AG04450 (cell line): ENCODE results near the gene SERINC3. TPM values are rescaled to one million over a fixed set of nuclear protein-coding genes. Genes with fewer than 3 reads are reported as not detected.
A peak's percentile ranks its signal among the peaks of the same experiment; 100 is the strongest.

Experiments used
- CTCF ChIA-PET: fragments of 300-600, 350-600 bp; formaldehyde crosslinking; extraction: SDS; loops from one replicate; lab custom pipeline; 2022; ENCODE audit warnings: antibody characterized with exemption, inconsistent platforms; lab: Charles Lee
- POLR2A ChIA-PET: fragments of 350-600 bp; formaldehyde crosslinking; extraction: SDS; loops from one replicate; lab custom pipeline; 2021; ENCODE audit warnings: antibody characterized with exemption, inconsistent platforms; lab: Yijun Ruan, JAX
- DNase-seq: peaks from one replicate; pipeline ENCODE4 v3.0.0-alpha.2; 2011; ENCODE audit warnings: low read depth, low spot score
- H3K27ac ChIP-seq: one replicate; pipeline ENCODE4 v1.5.1; 2012; ENCODE audit warnings: low read depth, low read length, control low read depth
- H3K27me3 ChIP-seq: one replicate; pipeline ENCODE4 v1.6.0; 2012; ENCODE audit warnings: low read length; ENCODE audit not compliant: control insufficient read depth, insufficient read depth
- H3K4me3 ChIP-seq: 2 replicates; pipeline ENCODE4 v1.5.1; 2011; ENCODE audit warnings: mild to moderate bottlenecking, low read depth, low read length, control low read depth
- H3K9me3 ChIP-seq: 2 replicates; pipeline ENCODE4 v1.5.1; 2012; ENCODE audit warnings: low read length; ENCODE audit not compliant: control insufficient read depth, insufficient read depth
- CTCF ChIP-seq: IDR thresholded peaks from 2 replicates; pipeline ENCODE4 v1.5.1; 2011; ENCODE audit warnings: low read depth, low read length, control low read depth, inconsistent platforms
- polyA plus RNA-seq: library from polyadenylated mRNA; depleted of rRNA; stranded (reverse); fragments of >200 nt; gene quantifications from 2 replicates; pipeline ENCODE4 v1.2.3, GENCODE V29; 2011

SERINC3 gene
- polyA plus RNA-seq, 1 experiment = 173 TPM

DNA sequence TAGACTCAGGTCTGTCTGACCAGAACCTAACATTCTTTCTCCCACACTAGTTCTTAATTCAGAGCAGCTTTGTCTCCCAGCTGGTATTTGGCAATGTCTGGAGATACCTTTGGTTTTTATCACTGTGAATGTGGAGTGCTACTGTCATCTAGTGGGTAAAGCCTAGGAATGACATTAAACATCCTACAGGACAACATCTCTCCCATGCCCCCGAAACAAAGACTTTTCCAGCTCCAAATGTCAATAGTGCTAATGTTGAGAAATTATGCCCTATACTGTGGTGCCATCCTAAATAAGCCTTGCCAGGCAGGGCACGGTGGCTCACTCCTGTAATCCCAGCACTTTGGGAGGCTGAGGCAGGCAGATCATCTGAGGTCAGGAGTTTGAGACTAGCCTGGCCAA lies 50.4 kb downstream of the SERINC3 start:
- no peak for DNase-seq
- Histone ChIP-seq H3K9me3 (no peaks in the 10 kb centered on the region), H3K27me3 (no peaks in the 10 kb centered on the region), H3K27ac (no peak overlapping the region), H3K4me3 (no peak overlapping the region)
- ChIA-PET POLR2A (no interaction called here), CTCF (interaction anchor here (0.7 to 4.2 kb wide), 7 partner anchors 60 to 260 kb away, joined by 3 to 33 read pairs (median 5); no protein-coding TSS in a partner anchor)
- peak; percentile 52 for TF ChIP-seq CTCF

- DNase-seq = no peak
- CTCF ChIA-PET = interaction anchor here (0.7 to 4.2 kb wide), 4 partner anchors 9 to 254 kb away, joined by 3 to 33 read pairs (median 16); no protein-coding TSS in a partner anchor
These were observed 51.5 kb downstream of the SERINC3 start for GRCh38 chr20:44470327-44470726.

GRCh38 chr20:44468044-44468782 lies 53.7 kb downstream of the SERINC3 start:
- Histone ChIP-seq H3K27me3 (peaks cover 12% of the 10 kb centered on the region), H3K27ac (no peak overlapping the region), H3K9me3 (no peaks in the 10 kb centered on the region), H3K4me3 (no peak overlapping the region)
- ChIA-PET CTCF (no interaction called here), POLR2A (no interaction called here)
- no peak for DNase-seq
- TF ChIP-seq CTCF = no peak

More at GRCh38 chr20:44470327-44470726, 51.5 kb downstream of the SERINC3 start:
- POLR2A ChIA-PET = no interaction called here
- no peak for TF ChIP-seq CTCF
- H3K27ac ChIP-seq = no peak overlapping the region
- H3K9me3 ChIP-seq = no peaks in the 10 kb centered on the region
- H3K27me3 ChIP-seq = peaks cover 9% of the 10 kb centered on the region
- H3K4me3 ChIP-seq = no peak overlapping the region

DNA sequence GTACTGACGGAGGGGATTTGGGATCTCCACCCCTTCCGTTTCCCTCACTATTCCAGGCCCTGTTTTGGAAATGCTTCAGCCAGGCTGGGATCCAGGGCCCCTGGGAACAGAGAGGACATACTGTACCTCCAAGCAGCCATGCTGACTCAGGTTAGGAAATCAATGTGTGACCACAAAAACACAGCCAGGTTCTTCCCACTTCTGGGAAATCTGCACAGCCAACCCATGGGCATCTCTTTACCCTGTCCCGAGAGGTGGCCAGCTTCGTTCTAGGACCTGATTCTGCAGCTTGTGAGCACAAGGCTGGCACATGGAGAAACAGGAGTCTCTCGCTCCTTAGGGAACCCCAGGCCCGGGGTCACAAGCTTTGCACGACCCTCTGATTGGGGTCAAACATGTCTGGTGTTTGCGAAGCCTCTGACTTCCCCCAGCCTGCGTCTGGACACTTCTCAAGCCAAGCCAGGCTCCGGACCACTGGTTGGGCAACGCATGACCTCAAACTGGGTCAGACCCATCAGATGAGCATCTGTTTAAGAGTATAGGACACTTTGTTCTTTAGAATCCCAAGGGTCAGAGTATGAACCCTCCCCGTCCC lies 54.5 kb downstream of the SERINC3 start:
- peaks cover 14% of the 10 kb centered on the region for H3K27me3 ChIP-seq
- no peak overlapping the region for H3K4me3 ChIP-seq
- ChIA-PET POLR2A (no interaction called here), CTCF (no interaction called here)
- no peak overlapping the region for H3K27ac ChIP-seq
- no peak for TF ChIP-seq CTCF
- DNase-seq = no peak
- no peaks in the 10 kb centered on the region for H3K9me3 ChIP-seq

DNA sequence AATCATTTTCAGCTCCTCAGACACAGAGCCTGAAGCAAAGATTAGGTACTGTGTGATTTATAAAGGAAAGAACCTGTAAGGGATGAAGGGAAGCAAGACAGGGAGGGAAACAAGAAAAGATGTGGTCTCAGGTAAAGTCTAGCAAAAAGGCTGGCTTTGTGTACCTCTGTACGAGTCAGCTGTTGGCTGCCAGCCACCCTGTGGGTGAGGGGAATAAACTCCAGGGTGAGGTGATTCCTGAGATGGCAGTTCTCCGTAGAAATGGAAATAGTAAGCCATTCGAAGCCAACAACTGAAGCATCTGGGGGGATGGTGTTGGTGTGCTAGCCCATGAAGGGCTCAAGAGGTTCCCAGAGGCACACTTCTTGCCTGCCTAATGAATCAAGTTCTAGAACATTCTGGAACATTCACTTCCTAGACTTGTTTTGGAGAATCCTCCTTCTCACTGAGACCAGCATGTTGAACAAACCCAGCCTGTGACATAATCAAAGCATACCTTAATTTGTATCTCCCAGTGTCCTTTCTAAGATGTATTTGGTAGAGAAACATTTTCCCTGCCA lies 56.8 kb downstream of the SERINC3 start:
- Histone ChIP-seq H3K27me3 (peaks cover 16% of the 10 kb centered on the region), H3K4me3 (no peak overlapping the region), H3K9me3 (no peaks in the 10 kb centered on the region), H3K27ac (no peak overlapping the region)
- POLR2A ChIA-PET = no interaction called here
- CTCF ChIA-PET = interaction anchor here (0.8 kb wide), 1 partner anchor 250 kb away, joined by 3 read pairs; no protein-coding TSS in a partner anchor
- no peak for TF ChIP-seq CTCF
- DNase-seq = no peak
